Thyroid gland (tissue), 4 donors: ENCODE data around the gene TPCN2.

ENCODE experiments used
- POLR2A ChIP-seq, 2 donors: fragments of 450-650 bp; IDR thresholded peaks; one replicate each; pipeline ENCODE4 v1.6.1; 2017; ENCODE audit warnings: antibody characterized with exemption in 2 of 2, mild to moderate bottlenecking in 2 of 2, moderate library complexity in 1 of 2
- TF ChIP-seq, protein P1 (sequence below), 6 experiments: fragments of 200-600 bp in 3 of 6; fragments of 450-650 bp in 3 of 6; sonication (generic) in 3 of 6; IDR thresholded peaks; one replicate each; pipeline ENCODE4 v1.5.1; 2016 to 2019; ENCODE audit warnings: antibody characterized with exemption in 6 of 6, mild to moderate bottlenecking in 2 of 6, inconsistent platforms in 1 of 6, moderate library complexity in 1 of 6

DNA sequence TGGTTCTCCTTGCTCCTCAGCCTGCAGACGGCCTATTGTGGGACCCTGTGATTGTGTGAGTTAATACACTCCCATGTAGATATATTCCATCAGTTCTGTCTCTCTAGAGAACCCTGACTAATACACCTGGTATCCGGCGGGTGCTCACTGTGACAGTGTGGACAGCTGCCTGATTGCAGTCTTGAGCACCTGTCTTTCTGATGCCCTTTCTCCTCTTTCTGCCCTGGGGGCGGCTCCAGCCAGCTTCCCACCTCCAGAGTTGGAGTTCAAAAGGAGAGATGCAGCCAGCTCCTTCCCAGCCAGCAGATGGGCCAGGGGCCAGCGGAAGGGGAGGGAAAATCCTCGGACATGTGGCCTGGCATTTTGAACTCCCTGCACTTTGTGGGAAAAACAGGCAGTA is 122.0 kb downstream of the TPCN2 start:
- TF ChIP-seq, protein P1, sequence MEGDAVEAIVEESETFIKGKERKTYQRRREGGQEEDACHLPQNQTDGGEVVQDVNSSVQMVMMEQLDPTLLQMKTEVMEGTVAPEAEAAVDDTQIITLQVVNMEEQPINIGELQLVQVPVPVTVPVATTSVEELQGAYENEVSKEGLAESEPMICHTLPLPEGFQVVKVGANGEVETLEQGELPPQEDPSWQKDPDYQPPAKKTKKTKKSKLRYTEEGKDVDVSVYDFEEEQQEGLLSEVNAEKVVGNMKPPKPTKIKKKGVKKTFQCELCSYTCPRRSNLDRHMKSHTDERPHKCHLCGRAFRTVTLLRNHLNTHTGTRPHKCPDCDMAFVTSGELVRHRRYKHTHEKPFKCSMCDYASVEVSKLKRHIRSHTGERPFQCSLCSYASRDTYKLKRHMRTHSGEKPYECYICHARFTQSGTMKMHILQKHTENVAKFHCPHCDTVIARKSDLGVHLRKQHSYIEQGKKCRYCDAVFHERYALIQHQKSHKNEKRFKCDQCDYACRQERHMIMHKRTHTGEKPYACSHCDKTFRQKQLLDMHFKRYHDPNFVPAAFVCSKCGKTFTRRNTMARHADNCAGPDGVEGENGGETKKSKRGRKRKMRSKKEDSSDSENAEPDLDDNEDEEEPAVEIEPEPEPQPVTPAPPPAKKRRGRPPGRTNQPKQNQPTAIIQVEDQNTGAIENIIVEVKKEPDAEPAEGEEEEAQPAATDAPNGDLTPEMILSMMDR (IDR thresholded peaks at IDR 0.05), result no peak
- TF ChIP-seq POLR2A (IDR thresholded peaks at IDR 0.05), result no peak
